ENCODE measurements around the gene CX3CR1.

DNA sequence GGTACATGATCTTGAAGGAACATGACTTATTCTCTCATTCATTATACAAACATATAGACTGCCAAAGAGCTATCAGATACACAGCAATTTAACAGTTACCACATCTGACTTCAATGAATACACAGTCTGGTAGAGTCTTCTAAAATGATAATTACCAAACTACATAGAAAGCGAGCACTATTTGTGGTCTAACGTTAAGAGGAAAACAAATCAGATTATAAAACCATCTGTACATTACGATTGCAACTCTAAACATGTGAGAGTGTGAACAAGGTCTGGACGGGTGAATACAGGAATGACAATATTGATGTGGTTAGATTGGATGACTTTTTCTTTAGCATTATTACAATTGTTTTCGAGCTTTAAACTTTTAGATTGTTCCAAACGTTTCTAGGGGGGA is 16.3 kb downstream of the CX3CR1 start:
- TF ChIP-seq, protein P1, sequence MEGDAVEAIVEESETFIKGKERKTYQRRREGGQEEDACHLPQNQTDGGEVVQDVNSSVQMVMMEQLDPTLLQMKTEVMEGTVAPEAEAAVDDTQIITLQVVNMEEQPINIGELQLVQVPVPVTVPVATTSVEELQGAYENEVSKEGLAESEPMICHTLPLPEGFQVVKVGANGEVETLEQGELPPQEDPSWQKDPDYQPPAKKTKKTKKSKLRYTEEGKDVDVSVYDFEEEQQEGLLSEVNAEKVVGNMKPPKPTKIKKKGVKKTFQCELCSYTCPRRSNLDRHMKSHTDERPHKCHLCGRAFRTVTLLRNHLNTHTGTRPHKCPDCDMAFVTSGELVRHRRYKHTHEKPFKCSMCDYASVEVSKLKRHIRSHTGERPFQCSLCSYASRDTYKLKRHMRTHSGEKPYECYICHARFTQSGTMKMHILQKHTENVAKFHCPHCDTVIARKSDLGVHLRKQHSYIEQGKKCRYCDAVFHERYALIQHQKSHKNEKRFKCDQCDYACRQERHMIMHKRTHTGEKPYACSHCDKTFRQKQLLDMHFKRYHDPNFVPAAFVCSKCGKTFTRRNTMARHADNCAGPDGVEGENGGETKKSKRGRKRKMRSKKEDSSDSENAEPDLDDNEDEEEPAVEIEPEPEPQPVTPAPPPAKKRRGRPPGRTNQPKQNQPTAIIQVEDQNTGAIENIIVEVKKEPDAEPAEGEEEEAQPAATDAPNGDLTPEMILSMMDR (IDR thresholded peaks at IDR 0.05): no peak
- no peak for TF ChIP-seq POLR2A (IDR thresholded peaks at IDR 0.05)

All from ovary (tissue), 3 donors.